Stimulated activated CD4-positive, alpha-beta T cell treated with anti-CD3 and anti-CD28 coated beads, Interleukin-2, amount 100 ng/mL, for 48 hours (primary cell): ENCODE results near the gene ARID3B.

Source experiments
- DNase-seq, 2 donors: peaks; one replicate each; pipeline ENCODE4 v3.0.0-alpha.2; 2020

The ARID3B gene

DNA sequence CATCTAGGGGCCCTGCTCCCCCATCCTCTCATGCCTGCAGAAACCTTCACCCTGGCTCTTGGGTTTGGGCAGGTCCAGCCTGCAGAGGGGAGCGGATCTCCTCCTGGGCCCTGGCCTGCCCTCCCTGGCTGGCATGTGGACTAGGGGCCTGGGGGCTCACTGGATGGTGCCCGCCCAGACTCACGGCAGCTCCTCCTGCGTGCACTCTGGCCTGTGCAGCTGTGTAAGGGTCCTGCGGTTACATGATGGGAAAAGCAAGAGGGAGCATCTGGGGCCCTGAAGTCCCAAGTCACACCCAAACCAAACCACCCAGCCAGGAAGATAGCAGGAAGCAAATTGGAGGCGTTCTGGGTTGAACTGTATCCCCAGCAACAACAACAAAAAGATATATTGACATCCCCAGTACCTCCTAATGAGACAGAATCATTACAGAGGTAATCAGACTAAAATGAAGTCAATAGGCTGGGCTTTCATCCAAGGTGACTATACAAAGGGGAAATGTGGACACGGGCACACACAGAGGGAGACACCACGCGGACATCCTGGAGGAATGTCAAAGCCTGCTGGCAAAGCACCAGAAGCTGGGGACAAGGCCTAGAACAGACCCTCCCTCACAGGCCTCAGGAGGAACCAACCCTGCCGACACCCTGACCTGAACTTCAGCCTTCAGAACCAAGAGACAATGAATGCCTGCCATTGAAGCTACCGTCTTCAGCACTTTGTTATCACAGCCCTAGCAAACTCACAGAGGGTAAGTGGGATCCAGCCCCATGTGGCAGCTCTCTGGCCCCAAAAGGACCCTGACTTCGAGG is 64.2 kb downstream of the ARID3B start:
- no peak for DNase-seq

DNA sequence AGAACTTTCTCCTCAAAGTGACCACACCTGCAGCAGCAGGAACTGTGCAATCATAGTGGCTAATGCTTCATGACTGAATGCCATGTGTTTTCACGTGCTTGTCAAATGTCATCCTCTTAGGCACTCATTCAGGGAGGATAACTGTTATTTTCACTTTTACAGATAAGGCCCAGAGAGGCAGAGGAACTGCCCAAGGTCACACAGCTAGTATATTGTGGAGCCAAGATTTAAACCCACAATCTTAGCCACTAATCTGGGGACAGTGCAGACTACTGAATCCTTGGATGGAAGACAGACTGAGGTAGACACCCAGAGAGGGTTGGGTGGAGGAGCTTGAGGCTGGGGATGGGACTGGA is 64.8 kb downstream of the ARID3B start:
- DNase-seq = no peak

DNA sequence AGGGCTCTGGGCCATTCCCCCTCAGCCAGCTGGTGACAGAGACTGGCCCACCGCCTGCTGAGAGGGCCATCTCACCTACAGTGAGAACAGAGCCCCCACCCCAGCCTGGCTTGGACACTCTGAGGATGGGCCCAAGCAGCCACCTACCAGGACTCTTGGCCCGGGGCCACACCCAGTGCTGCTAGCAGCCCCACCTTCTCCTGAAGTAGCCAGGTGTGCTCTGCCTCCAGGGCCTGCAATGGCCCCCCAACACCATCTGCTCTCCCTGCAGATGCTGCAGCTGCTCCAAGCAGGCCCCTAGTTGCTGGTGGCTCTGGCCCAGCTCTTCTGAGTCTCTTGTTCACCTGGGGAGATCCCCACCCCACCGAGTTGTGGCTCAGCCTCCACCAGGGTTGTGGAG is 67.8 kb downstream of the ARID3B start:
- no peak for DNase-seq

DNA sequence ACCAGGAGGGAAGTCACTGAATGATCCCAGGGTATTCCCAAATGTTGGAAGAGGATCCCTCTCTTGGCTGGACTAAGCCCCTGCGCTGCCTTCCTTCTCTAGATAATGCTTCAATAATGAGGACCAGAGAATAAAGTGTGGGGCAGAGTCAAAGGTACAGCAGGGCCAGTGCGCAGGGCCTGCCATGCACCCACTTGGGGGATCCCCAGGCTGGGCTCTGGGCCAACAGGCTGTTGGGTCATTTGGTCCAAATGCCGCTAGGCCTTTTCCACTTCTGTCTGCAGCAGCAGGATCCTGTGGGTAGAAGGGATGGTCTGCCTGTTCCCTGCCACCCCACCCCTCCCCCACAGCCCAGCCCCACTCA is 68.9 kb downstream of the ARID3B start:
- no peak for DNase-seq

DNA sequence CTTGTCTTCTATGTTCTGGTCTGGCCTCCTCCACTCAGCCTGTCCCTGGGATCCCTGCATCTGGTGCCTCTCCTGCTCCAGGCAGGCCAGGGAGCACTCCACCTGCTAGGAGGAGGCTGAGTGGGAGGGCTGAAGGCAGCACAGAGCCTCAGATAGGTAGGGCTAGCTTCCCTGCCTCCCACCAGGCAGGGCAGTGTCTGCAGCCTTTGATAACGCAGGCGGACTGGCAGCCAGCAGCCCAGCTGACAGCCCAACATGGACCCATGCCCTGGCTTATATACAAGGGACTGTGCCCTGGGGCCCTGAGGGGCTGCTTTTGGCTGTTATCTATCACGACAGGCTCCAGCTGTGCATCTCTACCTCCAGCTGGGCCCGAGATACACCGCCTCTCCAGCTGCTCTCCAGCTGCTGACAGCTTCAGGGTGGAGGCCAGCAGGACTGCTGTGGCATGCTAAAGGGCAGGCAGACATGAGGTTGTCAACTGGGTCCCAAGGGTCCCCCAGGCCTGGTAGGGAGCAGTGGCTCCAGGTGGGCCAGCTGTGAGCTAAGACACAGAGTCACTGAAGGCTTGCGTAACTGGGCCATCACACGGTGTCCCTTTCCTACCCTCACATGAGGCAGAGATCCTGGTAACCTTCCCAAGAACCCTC is 69.4 kb downstream of the ARID3B start:
- DNase-seq = no peak

DNA sequence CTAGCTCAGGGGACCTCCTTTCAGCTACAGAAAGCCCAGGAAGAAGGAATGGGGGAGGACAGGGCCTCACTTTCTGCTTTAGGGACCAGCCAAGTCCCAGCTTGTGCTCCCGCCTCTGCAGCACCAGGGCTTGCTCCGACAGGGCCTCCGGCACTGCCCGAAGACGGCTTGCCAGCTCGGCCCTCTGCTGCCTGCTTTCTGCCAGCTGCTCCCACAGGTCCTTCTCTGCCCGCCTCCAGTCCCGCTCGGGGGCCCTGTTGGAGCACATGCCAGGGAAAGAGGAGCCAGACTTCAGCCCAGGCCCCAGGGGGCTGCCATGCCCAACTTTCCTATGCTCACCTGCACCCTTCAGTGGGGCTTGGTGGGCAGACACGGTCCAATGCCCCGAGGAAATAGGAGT is 70.3 kb downstream of the ARID3B start:
- DNase-seq = no peak

DNA sequence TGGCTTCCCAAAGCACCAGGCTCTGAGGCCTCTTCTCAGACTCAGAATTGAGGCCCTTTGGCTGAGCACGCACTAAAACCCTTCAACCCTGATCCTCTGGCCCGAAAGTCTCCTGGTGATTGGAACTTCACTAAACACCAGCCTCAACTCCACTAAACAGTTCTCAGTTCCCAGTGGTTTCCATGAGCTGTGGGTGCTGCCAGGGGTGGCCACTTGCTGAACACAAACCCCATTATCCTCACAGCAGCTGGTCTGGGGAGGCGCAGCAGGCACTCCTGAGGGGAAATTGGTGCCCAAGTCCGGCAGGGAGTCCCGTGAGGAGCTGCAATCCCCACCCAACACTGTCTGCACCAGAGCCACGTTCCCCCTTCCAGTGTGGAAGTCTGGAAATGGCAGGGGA is 70.8 kb downstream of the ARID3B start:
- DNase-seq = no peak

DNA sequence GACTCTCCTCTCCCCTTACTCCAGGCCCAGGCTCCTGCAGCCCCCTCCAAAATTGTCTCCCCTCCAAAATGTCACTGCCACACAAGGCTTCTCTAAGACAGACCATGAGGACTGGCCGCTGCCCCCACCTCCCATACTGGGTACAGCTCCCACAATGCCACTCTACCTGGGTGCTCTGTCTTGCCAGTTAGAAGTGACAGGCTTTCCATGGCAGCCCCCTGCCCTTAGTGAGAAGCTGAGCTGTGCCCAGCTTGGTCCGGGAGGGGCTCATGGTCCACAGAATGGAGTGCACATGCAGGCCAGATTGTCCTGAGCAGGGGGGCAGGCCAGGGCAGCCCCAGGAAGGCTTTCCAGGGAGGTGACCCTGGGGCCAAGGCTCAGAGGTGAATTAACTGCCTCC is 71.7 kb downstream of the ARID3B start:
- DNase-seq = no peak

DNA sequence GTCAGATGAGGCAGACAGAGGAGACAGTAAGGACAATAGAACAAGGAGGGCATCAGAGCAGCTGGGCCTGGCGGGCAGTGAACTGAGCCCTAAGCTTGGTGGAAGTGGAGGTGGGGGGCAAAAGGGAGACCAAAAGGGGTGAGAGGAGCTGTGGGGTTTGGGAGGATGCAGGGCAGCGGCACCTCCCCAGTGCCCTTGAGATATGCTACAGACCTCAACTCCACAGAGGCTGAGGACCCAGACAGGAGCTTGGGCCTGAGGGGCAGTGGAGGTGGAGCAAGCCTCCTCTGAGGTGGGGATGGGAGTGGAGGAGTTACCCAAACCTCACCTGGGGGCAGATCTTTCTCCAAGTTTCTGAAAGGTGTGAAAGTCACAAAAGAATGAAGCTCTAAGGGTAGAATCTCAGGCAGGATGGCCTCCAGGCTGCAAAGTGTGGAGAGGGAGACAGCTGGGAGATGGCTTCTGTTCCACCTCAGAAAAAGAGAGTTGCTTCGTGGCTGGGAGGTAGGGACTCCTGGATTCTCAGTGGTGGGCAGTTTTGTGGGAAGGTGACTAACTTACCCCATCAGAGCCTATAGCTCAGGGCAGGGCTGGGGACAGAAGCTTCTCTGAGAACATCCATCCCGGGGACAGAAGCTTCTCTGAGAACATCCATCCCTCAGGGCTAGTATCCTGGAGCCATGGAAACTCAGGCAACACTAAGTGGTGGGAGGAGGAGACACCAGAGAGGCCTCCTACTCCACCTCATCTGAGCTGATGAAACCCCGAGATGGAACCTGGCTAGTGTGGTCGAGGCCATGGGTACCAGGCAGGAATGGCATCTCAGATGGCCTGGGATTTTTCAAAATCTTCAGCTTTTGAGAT is 72.3 kb downstream of the ARID3B start:
- DNase-seq = no peak

DNA sequence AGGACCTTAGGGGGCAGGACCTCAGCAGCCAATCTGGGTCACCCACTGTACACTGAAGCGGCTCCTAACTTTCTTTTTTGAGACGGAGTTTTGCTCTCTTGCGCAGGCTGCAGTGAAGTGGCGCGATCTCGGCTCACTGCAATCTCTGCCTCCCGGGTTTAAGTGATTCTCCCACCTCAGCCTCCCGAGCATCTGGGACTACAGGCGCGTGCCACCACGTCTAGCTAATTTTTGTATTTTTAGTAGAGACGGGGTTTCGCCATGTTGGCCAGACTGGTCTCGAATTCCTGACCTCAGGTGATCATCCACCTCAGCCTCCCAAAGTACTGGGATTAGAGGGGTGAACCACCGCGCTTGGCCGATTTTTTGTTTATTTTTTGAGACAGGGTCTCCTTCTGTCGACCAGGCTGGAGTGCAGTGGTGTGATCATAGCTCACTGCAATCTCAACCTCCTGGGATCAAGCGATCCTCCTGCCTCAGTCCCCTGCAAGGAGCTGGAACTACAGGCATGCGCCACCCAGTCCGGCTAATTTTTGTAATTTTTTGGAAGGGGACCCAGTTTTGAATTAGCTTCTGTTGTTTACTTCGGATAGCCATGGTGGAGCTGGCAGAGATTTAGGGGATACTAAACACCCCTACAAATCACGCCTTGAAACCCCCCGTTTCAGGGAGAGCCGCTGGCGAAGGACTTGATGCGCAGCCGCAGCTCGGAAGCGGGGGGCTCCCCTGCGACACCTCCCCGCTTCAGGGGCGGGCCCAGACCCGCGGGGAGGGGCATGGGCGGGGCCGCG is 73.1 kb downstream of the ARID3B start:
- DNase-seq = no peak

DNA sequence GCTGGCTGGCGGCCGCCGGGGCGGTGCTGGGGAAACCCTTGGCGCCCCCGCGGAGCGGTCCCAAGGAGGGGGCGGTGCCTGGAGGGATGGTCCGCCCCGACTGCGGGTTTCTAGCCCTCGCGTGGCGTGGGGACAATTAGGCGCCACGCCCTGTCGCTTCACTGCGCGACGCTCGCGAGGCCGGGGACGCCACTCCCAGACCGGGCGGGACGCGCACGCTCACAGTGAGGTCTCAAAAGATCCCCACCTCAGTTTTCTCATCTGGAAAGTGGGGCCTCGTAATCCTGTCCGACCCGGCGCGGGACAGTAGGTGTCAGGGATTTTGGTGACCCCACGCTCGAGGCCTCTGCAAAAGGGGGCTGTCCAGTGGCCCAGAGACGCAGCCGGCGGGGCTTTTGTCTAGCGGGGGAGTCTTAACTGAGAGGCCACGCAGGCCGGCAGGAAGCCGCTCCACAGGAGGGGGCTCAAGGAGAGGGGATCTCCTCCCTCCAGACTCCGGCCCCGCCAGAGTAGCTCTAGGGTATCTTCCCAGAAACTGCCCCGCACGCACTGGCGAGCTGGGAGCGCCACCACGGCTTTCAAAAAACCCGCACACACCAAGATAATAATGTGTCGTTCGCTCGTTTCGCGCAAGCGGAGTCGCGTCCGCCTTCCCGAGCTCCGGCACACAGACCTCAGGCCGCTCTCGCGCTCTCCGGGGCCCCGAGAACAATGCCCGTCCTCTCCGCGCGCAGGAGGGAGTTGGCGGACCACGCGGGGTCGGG is 73.9 kb downstream of the ARID3B start:
- peak; percentile 78 to 81 for DNase-seq

DNA sequence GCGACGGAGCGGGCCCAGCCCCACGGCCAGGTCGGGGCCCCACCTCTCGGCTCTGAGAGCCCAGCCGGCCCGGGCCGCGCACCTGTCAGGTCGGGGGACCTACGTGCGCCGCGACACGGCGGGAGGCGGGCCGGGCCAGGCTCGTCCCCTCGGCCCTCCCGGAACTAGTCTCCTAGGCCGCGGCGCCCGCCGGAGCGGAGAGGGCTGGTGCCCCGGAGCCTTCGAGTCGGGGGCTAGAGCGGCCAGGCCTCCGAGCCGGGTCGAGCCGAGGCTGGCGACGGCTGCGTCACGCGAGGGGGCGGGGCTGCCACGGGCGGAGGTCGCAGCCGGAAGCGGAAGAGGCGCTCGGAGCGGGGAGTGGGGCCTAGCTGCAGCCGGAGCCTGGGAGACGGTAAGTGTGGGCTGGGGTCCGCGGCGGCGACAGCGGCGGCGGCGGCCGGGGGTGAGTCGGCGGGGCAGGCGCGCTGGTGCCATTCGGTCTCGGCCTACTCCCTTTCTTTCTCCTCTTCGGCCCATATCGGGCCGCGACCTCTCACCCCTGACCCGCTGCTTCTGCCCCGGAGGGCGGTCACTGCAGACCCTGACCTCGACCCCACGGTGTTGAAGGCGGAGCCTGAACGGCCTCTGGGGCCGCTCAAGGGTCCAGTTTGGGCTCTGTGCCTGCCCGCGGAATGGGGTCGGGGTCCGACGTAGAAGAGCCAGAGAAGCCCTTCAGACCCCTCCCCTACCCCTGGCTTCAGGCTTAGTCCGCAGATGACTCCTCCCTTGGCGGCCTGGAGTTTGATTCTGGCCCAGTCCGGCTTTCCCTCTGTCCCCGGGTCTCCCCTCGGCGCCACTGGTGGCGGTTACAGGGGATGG is 74.7 kb downstream of the ARID3B start, which contains the start of gene CLK3:
TSS of gene CLK3 (plus strand) at position 329 of the 858 bp plus-strand sequence. CDS start 3,361 bp downstream, outside the sequence.
- peak; percentile 93 to 99 for DNase-seq

DNA sequence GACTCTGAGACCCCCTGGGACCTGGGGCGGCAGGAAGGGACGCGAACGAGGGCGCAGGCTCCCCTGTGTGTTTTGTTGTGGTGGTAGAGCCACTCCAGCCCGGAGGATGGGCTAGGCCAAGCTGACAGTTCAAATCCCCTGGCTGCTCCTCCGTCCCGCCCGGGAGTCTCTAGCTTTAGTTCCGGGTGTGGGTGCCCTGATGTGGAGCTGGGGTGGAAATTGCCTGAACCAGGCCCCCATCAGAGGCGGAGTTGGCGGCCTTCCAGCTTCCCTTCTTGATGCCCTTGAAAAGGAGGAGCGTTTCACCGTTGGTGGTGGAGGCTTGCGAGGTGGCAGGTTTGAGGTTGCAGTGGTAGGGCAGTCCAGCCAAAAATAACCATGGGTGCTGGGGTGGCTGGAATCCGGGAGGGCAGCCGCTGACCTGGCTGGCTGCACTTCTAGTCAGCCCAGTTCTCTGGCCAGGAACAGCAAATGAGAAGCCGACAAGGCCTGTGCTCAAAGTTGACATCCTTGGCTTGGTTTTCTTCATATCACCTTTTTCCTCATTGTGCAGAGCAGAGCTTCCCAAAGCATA is 75.4 kb downstream of the ARID3B start:
- DNase-seq = peak; percentile 52 to 55

DNA sequence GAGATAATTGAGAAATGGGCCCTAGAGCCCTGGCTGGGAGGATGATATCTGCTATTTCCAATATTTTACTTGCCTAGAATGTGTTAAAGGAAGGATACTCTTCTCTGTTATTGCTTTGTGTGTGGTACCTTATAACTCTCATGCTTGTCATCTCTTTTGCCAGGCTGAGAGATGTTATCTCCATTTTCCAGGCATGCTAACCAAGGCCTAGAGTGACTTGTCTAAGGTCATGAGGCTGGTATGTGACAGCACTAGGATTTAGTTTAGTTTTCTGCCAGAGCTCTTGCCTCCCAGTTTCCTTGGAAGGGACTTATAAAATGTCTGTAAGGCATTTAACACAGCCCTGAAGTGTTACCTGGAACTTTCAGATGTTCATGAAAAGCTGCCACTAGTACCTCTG is 76.0 kb downstream of the ARID3B start:
- no peak for DNase-seq

DNA sequence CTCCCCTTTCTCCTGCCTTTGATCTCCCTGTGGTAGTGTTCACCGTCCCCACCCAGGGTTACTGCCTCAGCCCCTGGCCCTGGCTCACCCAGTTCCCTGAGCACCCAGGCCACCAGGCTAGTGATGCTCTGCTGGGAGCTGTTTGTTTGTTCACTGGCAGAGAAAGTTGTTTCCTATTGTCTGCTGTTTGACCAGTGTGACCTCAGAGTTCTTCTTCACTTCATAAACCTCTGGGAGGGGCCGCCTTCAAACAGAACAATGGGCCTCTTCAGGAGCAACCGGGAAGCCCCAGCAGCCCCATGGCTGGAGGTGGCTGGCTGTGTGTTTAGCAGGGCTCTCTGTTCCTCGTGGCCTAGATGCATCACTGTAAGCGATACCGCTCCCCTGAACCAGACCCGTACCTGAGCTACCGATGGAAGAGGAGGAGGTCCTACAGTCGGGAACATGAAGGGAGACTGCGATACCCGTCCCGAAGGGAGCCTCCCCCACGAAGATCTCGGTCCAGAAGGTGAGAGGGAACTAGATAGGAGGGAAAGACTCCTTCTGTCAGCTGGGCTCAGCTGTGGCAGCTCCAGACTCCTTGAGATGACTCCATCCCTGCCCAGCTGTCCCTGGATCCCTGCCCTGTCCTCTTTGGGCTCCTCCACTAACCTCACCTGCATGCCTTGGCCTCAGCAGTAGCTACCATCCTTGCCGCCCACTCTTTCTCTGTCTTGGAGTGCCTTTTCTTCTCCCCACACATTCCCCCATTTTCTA is 78.0 kb downstream of the ARID3B start:
- no peak for DNase-seq

DNA sequence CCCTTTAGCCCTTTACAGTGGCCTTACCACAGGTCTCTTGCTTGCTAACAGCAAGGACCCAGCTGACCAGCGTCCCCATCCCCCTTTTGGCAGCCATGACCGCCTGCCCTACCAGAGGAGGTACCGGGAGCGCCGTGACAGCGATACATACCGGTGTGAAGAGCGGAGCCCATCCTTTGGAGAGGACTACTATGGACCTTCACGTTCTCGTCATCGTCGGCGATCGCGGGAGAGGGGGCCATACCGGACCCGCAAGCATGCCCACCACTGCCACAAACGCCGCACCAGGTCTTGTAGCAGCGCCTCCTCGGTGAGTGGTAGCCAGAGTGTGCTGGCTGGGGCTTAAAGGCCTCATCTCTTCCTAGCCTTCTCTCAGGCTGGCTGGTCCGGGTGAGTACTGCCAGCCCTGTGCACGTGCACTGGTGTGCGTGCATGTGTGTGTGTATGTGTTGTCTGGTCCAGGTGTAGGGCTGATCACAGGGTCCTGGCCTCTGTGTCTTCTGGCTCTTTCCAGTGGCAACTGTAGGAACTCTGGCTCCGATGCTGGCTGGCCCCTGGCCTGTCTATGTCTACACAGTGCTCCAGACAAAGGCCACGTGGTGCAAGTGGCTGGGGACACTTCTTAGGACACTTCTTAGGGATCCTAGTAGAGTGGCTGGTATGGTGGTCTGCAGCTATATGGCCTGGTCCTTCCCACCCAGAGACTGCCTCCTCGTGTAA is 79.1 kb downstream of the ARID3B start:
- no peak for DNase-seq

DNA sequence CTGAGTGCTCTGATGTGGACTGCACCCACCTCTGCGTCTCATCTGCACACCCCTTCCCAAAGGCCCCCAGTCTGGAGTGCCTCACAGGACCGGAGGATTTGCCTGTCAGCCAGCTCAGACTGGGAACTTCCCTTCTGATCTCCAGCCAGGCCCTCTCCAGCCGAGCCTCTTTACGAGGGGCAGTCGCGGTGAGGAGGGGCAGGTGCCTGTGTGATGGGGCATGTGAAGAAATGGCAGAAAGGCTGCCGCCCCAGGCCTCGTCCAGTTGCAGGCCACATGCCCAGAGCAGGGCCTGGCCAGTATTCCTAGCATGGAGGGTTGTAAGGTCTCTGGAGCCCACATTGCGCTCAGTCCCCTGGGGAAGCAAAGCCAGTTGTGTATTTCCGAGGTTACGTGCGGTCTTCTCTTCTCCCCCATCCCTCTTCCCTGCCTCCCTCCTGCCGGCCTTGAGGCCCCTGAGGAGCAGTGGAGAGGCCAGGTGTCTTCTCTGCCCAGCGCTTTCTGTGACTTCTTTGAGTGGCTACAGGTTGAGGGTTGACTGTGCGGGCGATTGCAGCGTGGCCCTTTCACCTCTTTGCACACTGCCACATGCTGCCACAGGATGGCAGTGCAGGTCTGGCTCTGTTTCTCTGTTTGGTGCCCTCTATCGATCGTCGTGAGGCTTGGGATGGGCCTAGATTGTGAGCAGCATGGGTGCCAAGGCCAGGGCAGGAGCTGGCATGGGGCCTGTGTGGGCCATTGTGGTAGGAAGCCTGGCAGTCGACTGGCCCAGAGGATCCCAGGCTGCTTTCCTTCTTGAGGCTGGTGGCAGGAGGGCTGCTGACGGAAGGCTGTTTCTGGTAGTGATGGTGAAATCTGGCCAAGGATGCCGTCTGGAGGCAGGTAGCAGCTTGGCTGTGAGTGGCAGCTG is 79.9 kb downstream of the ARID3B start:
- DNase-seq = peak; percentile 66 to 72

DNA sequence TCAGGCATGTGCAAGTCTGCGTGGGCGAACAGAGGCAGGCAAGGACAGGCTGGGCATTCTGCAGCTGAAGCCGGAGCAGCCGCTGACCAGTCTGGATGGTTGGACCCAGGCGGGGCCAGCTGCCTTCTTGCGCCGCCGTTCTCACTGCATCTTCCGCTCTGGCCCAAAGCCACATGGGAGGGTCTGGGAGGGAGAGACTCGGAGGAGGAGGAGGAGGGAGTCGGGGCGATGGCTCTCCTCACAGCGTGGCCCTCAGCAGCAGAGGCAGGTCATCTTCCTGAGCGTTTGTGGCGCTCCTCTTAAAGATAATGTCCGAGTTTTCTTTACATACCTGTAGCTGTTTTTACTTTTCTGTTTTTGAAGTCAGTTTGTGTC is 80.5 kb downstream of the ARID3B start:
- DNase-seq = no peak
